ENCODE results near the gene CEBPZ.

DNA sequence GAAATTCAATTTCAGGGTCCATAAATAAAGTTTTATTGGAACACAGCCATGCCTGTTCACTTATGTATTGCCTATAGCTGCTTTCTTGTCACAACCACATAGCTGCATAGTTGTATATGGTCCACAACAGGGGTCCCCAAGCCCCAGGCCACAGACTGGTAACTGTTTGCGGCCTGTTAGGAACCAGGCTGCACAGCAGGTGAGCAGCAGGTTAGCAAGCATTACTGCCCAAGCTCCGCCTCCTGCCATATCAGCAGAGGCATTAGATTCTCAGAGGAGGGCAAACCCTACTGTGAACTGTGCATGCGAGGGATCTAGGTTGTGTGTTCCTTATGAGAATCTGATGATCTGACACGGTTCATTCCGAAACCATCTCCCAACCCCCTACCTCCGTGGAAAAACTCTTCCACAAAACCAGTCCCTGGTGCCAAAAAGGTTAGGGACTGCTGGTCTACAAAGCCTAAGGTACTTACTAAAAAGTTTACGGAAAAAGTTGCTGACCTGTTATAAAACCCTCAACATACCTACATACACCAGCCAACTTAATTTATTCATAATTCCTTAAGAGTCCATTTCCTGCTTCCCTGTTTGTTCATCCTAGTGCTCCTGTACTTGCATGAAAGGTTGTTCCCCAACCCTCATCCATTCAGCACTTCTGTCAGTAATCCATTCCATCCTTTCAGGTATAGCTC, 40.1 kb upstream of the CEBPZ start:
- TF ChIP-seq, protein P1, sequence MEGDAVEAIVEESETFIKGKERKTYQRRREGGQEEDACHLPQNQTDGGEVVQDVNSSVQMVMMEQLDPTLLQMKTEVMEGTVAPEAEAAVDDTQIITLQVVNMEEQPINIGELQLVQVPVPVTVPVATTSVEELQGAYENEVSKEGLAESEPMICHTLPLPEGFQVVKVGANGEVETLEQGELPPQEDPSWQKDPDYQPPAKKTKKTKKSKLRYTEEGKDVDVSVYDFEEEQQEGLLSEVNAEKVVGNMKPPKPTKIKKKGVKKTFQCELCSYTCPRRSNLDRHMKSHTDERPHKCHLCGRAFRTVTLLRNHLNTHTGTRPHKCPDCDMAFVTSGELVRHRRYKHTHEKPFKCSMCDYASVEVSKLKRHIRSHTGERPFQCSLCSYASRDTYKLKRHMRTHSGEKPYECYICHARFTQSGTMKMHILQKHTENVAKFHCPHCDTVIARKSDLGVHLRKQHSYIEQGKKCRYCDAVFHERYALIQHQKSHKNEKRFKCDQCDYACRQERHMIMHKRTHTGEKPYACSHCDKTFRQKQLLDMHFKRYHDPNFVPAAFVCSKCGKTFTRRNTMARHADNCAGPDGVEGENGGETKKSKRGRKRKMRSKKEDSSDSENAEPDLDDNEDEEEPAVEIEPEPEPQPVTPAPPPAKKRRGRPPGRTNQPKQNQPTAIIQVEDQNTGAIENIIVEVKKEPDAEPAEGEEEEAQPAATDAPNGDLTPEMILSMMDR (IDR thresholded peaks at IDR 0.05): no peak
- TF ChIP-seq POLR2AphosphoS5 (IDR thresholded peaks at IDR 0.05) (no peak), POLR2A (IDR thresholded peaks at IDR 0.05) (no peak), EP300 (IDR thresholded peaks at IDR 0.05) (no peak)

Data from suprapubic skin (tissue), 4 donors.